CMK (cell line): ENCODE results near the gene ACTN1.

Experiments
- DNase-seq: peaks from one replicate; pipeline ENCODE4 v3.0.0-alpha.2; 2010; ENCODE audit warnings: low read depth

ACTN1 gene

DNA sequence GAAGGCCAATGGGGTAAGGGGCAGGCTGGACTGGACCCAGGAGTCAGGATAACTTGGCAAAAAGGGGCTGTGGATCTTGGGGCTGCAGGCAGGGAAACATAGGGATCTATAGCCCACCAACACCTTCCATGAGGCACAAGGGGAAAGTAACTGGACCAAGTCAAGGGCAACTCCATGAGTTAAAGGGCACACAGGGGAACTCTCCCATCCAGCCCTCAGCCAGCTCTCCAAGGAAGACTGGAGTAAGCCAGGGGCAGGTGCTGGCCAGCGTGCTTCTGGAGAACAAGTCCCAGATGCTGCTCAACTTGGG, 154.9 kb downstream of the ACTN1 start:
- DNase-seq = no peak
